ENCODE measurements around the gene KRT24. TPM values are rescaled to one million over a fixed set of nuclear protein-coding genes. Genes with fewer than 3 reads are reported as not detected.

KRT24 gene
- not detected in 2 replicates for total RNA-seq

DNA sequence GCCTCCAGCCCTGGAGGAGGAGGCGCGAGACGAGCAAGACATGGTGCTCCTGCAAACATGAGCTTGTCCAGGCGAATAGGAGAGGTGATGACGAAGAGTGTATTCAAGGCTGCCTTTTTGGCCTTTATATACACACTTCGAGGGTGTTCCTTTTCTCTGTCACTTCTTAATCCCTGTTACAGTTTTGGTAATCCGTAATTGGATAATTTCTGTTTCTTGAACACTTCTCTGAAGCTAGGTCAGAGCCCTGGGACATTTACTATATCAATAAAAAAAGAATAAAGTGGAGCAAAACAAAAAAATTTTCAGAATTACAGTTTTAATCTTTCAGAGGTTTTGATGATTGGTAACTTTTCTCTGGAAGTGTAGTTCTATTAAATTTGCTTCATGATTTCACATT is at the start of gene KRT24:
TSS of gene KRT24 (minus strand) at position 101 of the 400 bp plus-strand sequence. CDS start at position 42, 59 bp downstream.

GRCh38 chr17:40664582-40665333 is 38.8 kb downstream of the KRT24 start, which contains the start of gene KRT222:
TSS of gene KRT222 (minus strand) at chr17:40665177. CDS start at chr17:40665099, 78 bp downstream.

Other genes with a start within 250 kb of the KRT24 start
- under 0.01 TPM in 2 replicates for gene TNS4, start 202.1 kb downstream of the KRT24 start, total RNA-seq
- gene CCR7, start 138.3 kb downstream of the KRT24 start, total RNA-seq = not detected in 2 replicates
- gene SMARCE1, start 55.9 kb downstream of the KRT24 start, total RNA-seq = 57.9 and 68.8 TPM in 2 replicates
- not detected in 2 replicates for gene KRT222, start 38.6 kb downstream of the KRT24 start, total RNA-seq
- not detected in 2 replicates for gene KRT25, start 51.6 kb upstream of the KRT24 start, total RNA-seq
- not detected in 2 replicates for gene KRT26, start 68.4 kb upstream of the KRT24 start, total RNA-seq
- not detected in 2 replicates for gene KRT27, start 78.8 kb upstream of the KRT24 start, total RNA-seq
- gene KRT28, start 96.2 kb upstream of the KRT24 start, total RNA-seq = not detected in 2 replicates
- gene KRT10, start 118.9 kb upstream of the KRT24 start, total RNA-seq = 14.4 and 20.9 TPM in 2 replicates
- under 0.01 TPM in 1 of 2 replicates, not detected in the other for gene KRT12, start 163.5 kb upstream of the KRT24 start, total RNA-seq
- not detected in 2 replicates for gene KRT20, start 181.5 kb upstream of the KRT24 start, total RNA-seq
- gene KRT23, start 233.9 kb upstream of the KRT24 start, total RNA-seq = 3.5 and 4.3 TPM in 2 replicates